ENCODE data around the gene ARID3A. TPM values are rescaled to one million over a fixed set of nuclear protein-coding genes. Genes with fewer than 3 reads are reported as not detected.

The ARID3A gene
- total and polyA plus RNA-seq, 12 donors = 3.0 to 11.7 (median 5.0) TPM

DNA sequence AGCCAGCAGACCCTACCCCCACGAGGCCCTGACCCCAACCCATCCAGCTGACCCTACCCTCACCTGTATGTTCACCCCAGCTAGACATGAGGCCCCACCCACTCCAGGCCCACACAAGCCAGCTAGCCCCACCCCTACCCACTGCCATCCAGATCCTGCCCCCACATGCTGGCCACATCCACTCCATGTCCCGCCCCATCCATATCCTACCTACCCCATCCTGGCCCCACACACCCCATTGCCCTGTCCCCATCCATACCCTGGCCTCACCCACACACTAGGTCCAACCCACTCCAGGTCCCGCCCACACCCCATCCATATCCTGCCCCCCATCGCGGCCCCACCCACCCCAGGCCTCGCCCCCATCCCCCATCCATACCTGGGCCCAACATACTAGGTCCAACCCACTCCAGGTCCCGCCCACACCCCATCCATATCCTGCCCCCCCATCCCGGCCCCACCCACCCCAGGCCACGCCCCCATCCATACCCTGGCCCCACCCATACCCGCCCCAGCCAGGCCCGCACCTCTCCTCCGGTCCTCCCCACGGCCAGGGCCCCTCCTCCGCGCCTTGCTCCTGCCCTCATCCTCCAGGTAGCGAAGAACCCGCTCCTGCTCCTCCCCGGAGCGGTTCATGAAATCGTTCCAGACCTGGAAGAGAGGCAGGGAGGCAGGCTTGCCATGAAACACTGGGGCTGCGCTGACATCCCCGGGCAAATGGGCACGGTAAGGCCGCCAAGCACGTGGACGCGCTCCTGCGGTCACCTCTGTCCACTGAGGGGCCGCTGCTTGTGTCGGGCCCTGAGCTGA is 25.3 kb upstream of the ARID3A start:
- 85 to 87% methylated on average over 29 to 30 of the region's 30 CpGs for WGBS, 2 donors
- no peak overlapping the region for H3K27ac ChIP-seq
- peak in 1 of 8 donors; percentile 13 for ATAC-seq
- H3K4me3 ChIP-seq = no peak overlapping the region
- H3K4me1 ChIP-seq = no peaks in the 10 kb centered on the region
- H3K27me3 ChIP-seq = no peaks in the 10 kb centered on the region
- intact Hi-C loops (cut with DNase I) = no loop called here
- no peaks in the 10 kb centered on the region for H3K9me3 ChIP-seq
- TF ChIP-seq CTCF (IDR thresholded peaks at IDR 0.05) = no peak
- H3K36me3 ChIP-seq = peaks cover 0 to 55% (median 0%) of the 10 kb centered on the region in 9 donors
- DNase-seq = no peak

DNA sequence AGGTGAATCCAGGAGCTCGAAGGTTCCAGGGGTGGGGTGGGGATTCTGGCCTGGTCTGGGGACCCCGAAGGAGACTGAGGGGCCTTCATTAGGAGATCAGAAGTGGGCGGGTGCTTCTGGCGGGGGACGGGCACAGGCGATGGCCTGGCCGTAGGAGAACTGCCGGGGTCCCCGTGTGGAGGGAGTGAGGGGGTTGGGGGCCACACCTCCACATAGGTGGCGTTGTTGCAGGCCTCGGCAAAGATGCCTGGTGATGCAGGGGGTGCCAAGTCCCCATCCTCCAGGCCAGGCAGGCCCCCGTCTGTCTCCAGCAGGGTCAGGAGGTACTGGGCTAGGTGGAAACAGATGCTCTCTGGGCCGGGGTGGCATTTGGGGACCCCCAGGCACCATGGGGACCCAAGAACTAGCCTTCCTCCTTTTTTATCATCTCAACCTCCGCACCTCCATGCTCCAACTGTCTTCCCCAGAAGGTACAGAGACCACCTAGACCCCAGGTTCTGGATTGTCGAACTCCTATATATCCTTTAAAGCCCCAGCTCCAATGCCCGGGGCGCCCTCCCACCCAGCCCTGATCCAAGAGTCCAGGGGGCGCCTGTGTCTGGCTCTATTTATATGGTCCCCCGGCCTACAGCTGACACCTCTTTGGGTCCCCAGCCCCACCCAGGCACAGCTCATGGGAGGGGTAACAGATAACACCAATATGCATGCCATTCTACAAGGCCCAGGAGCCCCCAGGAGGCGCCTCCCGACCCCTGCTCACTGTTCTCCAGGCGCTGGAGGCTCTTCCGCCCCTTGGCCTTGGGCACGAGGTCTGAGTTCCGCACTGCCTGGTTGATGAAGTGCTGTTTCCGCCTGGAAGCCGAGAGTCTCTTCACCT is 24.4 kb upstream of the ARID3A start:
- Histone ChIP-seq H3K27me3 (no peaks in the 10 kb centered on the region), H3K4me1 (no peaks in the 10 kb centered on the region), H3K36me3 (peaks cover 0 to 53% (median 0%) of the 10 kb centered on the region in 9 donors), H3K4me3 (no peak overlapping the region), H3K9me3 (no peaks in the 10 kb centered on the region), H3K27ac (no peak overlapping the region)
- ATAC-seq = peak in 1 of 8 donors; percentile 7
- DNase-seq = no peak
- WGBS, 2 donors = 93% methylated on average over 26 to 27 of the region's 27 CpGs
- TF ChIP-seq CTCF (IDR thresholded peaks at IDR 0.05) = no peak
- intact Hi-C loops (cut with DNase I) = no loop called here

DNA sequence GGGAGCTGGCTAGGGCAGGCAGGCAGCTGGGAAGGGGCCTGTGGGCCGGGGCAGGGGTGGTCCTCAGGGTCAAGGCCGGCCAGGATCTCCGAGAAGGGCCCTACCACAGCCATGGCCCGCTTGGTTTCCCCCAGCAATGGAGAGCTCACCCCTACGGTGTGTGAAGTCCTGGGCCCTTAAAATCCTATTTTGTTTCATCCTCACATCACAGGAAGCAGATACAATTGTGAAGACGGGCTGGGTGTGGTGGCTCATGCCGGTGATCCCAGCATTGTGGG is 23.8 kb upstream of the ARID3A start:
- H3K27ac ChIP-seq = no peak overlapping the region
- no peak for ATAC-seq
- peaks cover 0 to 1% (median 0%) of the 10 kb centered on the region in 9 donors for H3K4me1 ChIP-seq
- no peak for DNase-seq
- 76 to 90% methylated on average over 7 of the region's 7 CpGs for WGBS, 2 donors
- intact Hi-C loops (cut with DNase I) = no loop called here
- H3K9me3 ChIP-seq = no peaks in the 10 kb centered on the region
- TF ChIP-seq CTCF (IDR thresholded peaks at IDR 0.05) = no peak
- peaks cover 0 to 47% (median 0%) of the 10 kb centered on the region in 9 donors for H3K36me3 ChIP-seq
- H3K4me3 ChIP-seq = no peak overlapping the region
- H3K27me3 ChIP-seq = no peaks in the 10 kb centered on the region

DNA sequence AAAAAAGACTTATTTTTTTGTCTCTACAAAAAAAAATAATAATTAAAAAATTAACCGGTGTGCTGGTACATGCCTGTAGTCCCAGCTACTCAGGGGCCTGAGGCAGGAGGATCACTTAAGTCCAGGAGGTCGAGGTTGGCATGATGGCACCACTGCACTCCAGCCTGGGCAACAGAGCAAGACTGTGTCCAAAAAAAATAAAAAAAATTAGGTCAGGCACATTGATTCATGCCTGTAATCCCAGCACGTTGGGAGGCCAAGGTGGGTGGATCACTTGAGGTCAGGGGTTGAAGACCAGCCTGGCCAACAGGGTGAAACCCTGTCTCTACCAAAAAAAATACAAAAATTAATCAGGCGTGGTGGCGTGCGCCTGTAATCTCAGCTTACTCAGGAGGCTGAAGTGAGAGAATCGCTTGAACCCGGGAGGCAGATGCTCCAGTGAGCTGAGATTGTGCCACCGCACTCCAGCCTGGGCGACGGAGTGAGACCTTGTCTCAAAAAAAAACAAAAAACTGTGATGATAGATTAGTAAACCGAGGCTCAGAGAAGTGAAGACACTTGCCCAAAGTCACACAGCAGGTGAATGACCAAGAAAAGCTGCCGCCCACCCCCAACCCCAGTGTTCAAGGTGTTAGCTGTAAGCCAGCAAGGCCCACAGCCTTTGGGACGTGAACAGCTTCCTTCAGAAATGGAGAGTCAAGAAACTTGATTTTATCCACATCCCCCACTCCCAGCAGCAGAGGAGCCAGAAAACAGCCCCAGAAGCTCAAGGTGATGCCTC is 23.2 kb upstream of the ARID3A start:
- intact Hi-C loops (cut with DNase I) = no loop called here
- Histone ChIP-seq H3K36me3 (peaks cover 0 to 41% (median 0%) of the 10 kb centered on the region in 9 donors), H3K27me3 (no peaks in the 10 kb centered on the region), H3K4me1 (peaks cover 0 to 7% (median 0%) of the 10 kb centered on the region in 9 donors), H3K27ac (no peak overlapping the region), H3K9me3 (no peaks in the 10 kb centered on the region), H3K4me3 (no peak overlapping the region)
- DNase-seq (no peak), ATAC-seq (no peak)
- no peak for TF ChIP-seq CTCF (IDR thresholded peaks at IDR 0.05)
- 91 to 92% methylated on average over 14 of the region's 14 CpGs for WGBS, 2 donors

Measured in heart right ventricle (tissue), 16 donors.